Endothelial cell of umbilical vein (primary cell): ENCODE measurements around the gene CACNA2D3. TPM values are rescaled to one million over a fixed set of nuclear protein-coding genes. Genes with fewer than 3 reads are reported as not detected.

Experiments
- BruUV-seq: library from RNA; stranded (reverse); fragments of 400-500 nt; replicated peaks from 2 replicates; lab custom pipeline; 2021; lab: Mats Ljungman, UMichigan
- CTCF ChIA-PET: fragments of 300-600, 350-600 bp; sonication (Branson Sonifier 250); formaldehyde crosslinking; loops from one replicate; lab custom pipeline; 2021; ENCODE audit warnings: antibody characterized with exemption, inconsistent platforms; lab: Charles Lee
- POLR2A ChIA-PET: fragments of 300-600, 350-600 bp; sonication (Branson Sonifier 250); formaldehyde crosslinking; loops from one replicate; lab custom pipeline; 2021; ENCODE audit warnings: antibody characterized with exemption, inconsistent platforms; lab: Charles Lee
- DNase-seq: peaks from one replicate; pipeline ENCODE4 v3.0.0-alpha.2; 2011; ENCODE audit warnings: low read depth, low spot score
- FAIRE-seq: peaks from 2 replicates; lab custom pipeline; 2011; peaks lifted over from hg19 to GRCh38; lab: Jason Lieb, UNC
- H2AFZ ChIP-seq: 2 replicates; pipeline ENCODE4 v1.6.0; 2012; ENCODE audit warnings: low read depth, low read length, control low read depth, inconsistent platforms
- H3K27ac ChIP-seq: 2 replicates; pipeline ENCODE4 v1.5.1; 2011; ENCODE audit warnings: low read depth, mild to moderate bottlenecking, control low read depth, low read length, moderate library complexity; ENCODE audit not compliant: insufficient read depth
- H3K27me3 ChIP-seq, 2 experiments: 2 replicates each; pipeline versions ENCODE4 v1.6.0 to v1.6.1; 2011; ENCODE audit warnings: low read length in 2 of 2, mixed read lengths in 1 of 2; ENCODE audit not compliant: control insufficient read depth in 2 of 2, insufficient read depth in 2 of 2
- H3K36me3 ChIP-seq, 2 experiments: 2 replicates in 1 of 2; 3 replicates in 1 of 2; pipeline ENCODE4 v1.5.1; 2011; ENCODE audit warnings: low read length in 2 of 2, mild to moderate bottlenecking in 1 of 2, moderate library complexity in 1 of 2; ENCODE audit not compliant: control insufficient read depth in 2 of 2, insufficient read depth in 2 of 2; ENCODE audit errors: extremely low read depth in 1 of 2
- H3K4me1 ChIP-seq: 3 replicates; pipeline ENCODE4 v1.5.1; 2011; ENCODE audit warnings: mild to moderate bottlenecking, low read length; ENCODE audit not compliant: control insufficient read depth, insufficient read depth; ENCODE audit errors: extremely low read depth
- H3K4me2 ChIP-seq: 2 replicates; pipeline ENCODE4 v1.6.1; 2011; ENCODE audit warnings: low read length, control low read depth, mixed read lengths; ENCODE audit not compliant: insufficient read depth
- H3K4me3 ChIP-seq, 3 experiments: fragments of 200-600 bp in 1 of 3; sonication (generic), shearing (Covaris generic) in 1 of 3; replicated peaks in 1 of 3; 2 replicates each; pipeline ENCODE4 v1.5.1; 2011 to 2016; ENCODE audit warnings: control low read depth in 3 of 3, low read length in 3 of 3, mild to moderate bottlenecking in 2 of 3, inconsistent platforms in 1 of 3, low read depth in 1 of 3, moderate library complexity in 1 of 3; ENCODE audit not compliant: insufficient read depth in 1 of 3
- H3K79me2 ChIP-seq: 2 replicates; pipeline ENCODE4 v1.6.0; 2012; ENCODE audit warnings: low read length, inconsistent platforms; ENCODE audit not compliant: control insufficient read depth, insufficient read depth
- H3K9ac ChIP-seq: replicated peaks from 2 replicates; pipeline ENCODE3; 2011; ENCODE audit warnings: low read length, control low read depth; ENCODE audit not compliant: insufficient read depth; ENCODE audit errors: extremely low read depth
- H3K9me1 ChIP-seq: replicated peaks from 3 replicates; pipeline ENCODE4 v1.6.0; 2011; ENCODE audit warnings: mild to moderate bottlenecking, low read length; ENCODE audit not compliant: control insufficient read depth, insufficient read depth; ENCODE audit errors: extremely low read depth
- H3K9me3 ChIP-seq: replicated peaks from 2 replicates; pipeline ENCODE4 v1.5.1; 2012; ENCODE audit warnings: low read length, inconsistent platforms; ENCODE audit not compliant: control insufficient read depth, insufficient read depth
- H4K20me1 ChIP-seq: replicated peaks from 2 replicates; pipeline ENCODE3; 2011; ENCODE audit warnings: mild to moderate bottlenecking, low read length; ENCODE audit not compliant: control insufficient read depth, insufficient read depth; ENCODE audit errors: extremely low read depth
- EZH2 ChIP-seq: IDR thresholded peaks from 2 replicates; pipeline ENCODE4 v1.6.1; 2012; ENCODE audit warnings: borderline replicate concordance, low read depth, mild to moderate bottlenecking, moderate library complexity, low read length, inconsistent platforms; ENCODE audit not compliant: severe bottlenecking
- FOS ChIP-seq: IDR thresholded peaks from 2 replicates; pipeline ENCODE4 v1.6.1; 2011; ENCODE audit warnings: mild to moderate bottlenecking, low read length, moderate library complexity, borderline replicate concordance; ENCODE audit not compliant: insufficient read depth
- GATA2 ChIP-seq: IDR thresholded peaks from 2 replicates; pipeline ENCODE4 v1.7.0; 2011; ENCODE audit warnings: low read depth, mild to moderate bottlenecking, moderate library complexity, mixed read lengths, low read length; ENCODE audit not compliant: insufficient read length, insufficient read depth
- JUN ChIP-seq: IDR thresholded peaks from 2 replicates; pipeline ENCODE4 v1.6.1; 2011; ENCODE audit warnings: borderline replicate concordance, low read depth; ENCODE audit not compliant: insufficient read length, insufficient read depth
- MYC ChIP-seq: IDR thresholded peaks from one replicate; pipeline ENCODE4 v1.6.1; 2011; ENCODE audit warnings: mild to moderate bottlenecking, low read depth, low read length
- POLR2A ChIP-seq: IDR thresholded peaks from 2 replicates; pipeline ENCODE4 v1.6.1; 2012; ENCODE audit warnings: low read depth, mild to moderate bottlenecking, control low read depth, low read length
- POLR2AphosphoS5 ChIP-seq: IDR thresholded peaks from 2 replicates; pipeline ENCODE4 v1.6.1; 2012; ENCODE audit warnings: low read depth, mild to moderate bottlenecking, control low read depth, low read length, moderate library complexity; ENCODE audit not compliant: insufficient read depth
- dilution Hi-C: fragments of 300-500 bp; cut with MboI; formaldehyde crosslinking; loops from one replicate; pipeline ENCODE4 v1.15.0; 2019; ENCODE audit warnings: low sequenced_read_pairs; ENCODE audit not compliant: extremely low pct_ligation_motif_present
- intact Hi-C: fragments of 100-400 bp; cut with micrococcal nuclease; formaldehyde crosslinking; loops from one replicate; pipeline ENCODE4 v1.10.0; 2022
- polyA plus RNA-seq, 4 experiments: library from polyadenylated mRNA; depleted of rRNA in 3 of 4; stranded (reverse) in 3 of 4; unstranded in 1 of 4; fragments of >200 nt; gene quantifications; 2 replicates each; pipeline versions ENCODE4 v1.2.1 to v1.2.3, GENCODE V29; 2011 to 2012; ENCODE audit warnings: missing spikeins in 1 of 4
- total RNA-seq: library from RNA; stranded (reverse); gene quantifications from 2 replicates; pipeline ENCODE4 v1.2.3, GENCODE V29; 2021
- TF ChIP-seq, protein P1 (sequence below), 2 donors: IDR thresholded peaks; 1 replicate in 1 of 2; 2 replicates in 1 of 2; pipeline ENCODE4 v1.5.1; 2011; ENCODE audit warnings: low read length in 2 of 2, mild to moderate bottlenecking in 2 of 2, moderate library complexity in 2 of 2, control low read depth in 1 of 2, inconsistent platforms in 1 of 2, low read depth in 1 of 2; ENCODE audit not compliant: insufficient read depth in 1 of 2; ENCODE audit errors: extremely low read depth in 1 of 2
- TF ChIP-seq, protein P2 (sequence below): IDR thresholded peaks from 2 replicates; pipeline ENCODE4 v1.6.1; 2011; ENCODE audit not compliant: insufficient read depth, insufficient read length

CACNA2D3 gene
- total and polyA plus RNA-seq, 2 donors (not counting 3 experiments of a cell fraction or from before 2014, with no cell fraction given), result not detected

DNA sequence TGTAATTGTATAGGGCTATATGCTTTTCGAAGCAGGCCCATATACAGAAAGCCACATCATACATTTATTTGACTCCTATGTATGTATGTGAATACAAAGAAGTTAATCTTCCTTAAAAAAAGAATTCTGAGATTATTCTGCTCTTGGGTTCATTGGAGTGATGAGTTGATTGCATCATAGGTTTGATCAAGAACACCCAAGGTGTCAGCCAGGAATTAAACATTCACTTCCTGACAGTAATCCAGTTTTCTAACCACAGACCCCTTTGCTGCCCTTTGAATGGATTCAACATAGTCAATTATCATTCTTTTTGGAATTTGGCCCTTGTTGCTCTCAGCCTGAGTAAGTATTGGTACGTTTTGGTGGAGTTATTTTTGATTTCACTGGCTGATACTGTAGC lies 225.6 kb downstream of the CACNA2D3 start:
- CTCF ChIA-PET, result no interaction called here
- BruUV-seq, result no TSS peak
- no peak for FAIRE-seq
- no peak for TF ChIP-seq FOS
- TF ChIP-seq POLR2A, result no peak
- TF ChIP-seq, protein P1, sequence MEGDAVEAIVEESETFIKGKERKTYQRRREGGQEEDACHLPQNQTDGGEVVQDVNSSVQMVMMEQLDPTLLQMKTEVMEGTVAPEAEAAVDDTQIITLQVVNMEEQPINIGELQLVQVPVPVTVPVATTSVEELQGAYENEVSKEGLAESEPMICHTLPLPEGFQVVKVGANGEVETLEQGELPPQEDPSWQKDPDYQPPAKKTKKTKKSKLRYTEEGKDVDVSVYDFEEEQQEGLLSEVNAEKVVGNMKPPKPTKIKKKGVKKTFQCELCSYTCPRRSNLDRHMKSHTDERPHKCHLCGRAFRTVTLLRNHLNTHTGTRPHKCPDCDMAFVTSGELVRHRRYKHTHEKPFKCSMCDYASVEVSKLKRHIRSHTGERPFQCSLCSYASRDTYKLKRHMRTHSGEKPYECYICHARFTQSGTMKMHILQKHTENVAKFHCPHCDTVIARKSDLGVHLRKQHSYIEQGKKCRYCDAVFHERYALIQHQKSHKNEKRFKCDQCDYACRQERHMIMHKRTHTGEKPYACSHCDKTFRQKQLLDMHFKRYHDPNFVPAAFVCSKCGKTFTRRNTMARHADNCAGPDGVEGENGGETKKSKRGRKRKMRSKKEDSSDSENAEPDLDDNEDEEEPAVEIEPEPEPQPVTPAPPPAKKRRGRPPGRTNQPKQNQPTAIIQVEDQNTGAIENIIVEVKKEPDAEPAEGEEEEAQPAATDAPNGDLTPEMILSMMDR (IDR thresholded peaks at IDR 0.05; ENCODE audit: extremely low read depth in 1 of 2, insufficient read depth in 1 of 2, low read depth in 1 of 2, low read length in 2 of 2), result no peak
- TF ChIP-seq EZH2, result no peak
- no peak for TF ChIP-seq POLR2AphosphoS5
- no peak for DNase-seq
- Histone ChIP-seq H3K4me2 (no peak overlapping the region), H3K79me2 (no peaks in the 10 kb centered on the region), H4K20me1 (no peaks in the 10 kb centered on the region), H3K9me1 (no peaks in the 10 kb centered on the region), H3K36me3 (no peaks in the 10 kb centered on the region), H2AFZ (no peak overlapping the region), H3K9ac (no peak overlapping the region), H3K27me3 (no peaks in the 10 kb centered on the region), H3K4me3 (no peak overlapping the region), H3K27ac (no peak overlapping the region), H3K9me3 (peaks cover 2% of the 10 kb centered on the region), H3K4me1 (no peaks in the 10 kb centered on the region)
- intact Hi-C loops, result no loop called here
- POLR2A ChIA-PET, result no interaction called here
- dilution Hi-C loops, result no loop called here

DNA sequence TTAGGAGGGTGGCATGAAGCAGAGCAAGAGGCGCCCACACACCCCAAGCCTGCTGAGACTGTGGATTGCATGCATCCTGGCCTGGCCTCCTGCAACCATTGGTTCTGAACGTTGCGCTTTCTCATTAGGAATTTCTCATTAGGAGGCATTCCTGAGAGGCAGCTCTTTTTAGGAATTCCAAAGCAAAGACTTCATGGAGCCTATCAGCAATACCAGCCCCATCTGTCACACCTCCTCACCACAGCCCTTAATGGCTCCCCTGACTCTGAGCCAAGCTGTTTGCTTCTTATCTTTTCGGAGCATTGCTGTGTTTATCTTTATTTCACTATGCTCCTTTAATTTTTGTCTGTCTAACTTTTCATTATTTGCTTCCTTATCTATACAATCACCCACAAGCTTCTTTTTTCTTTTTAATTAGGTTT lies 226.9 kb downstream of the CACNA2D3 start:
- Histone ChIP-seq H3K4me1 (no peaks in the 10 kb centered on the region), H3K36me3 (no peaks in the 10 kb centered on the region), H2AFZ (no peak overlapping the region), H3K4me3 (no peak overlapping the region), H3K27ac (no peak overlapping the region), H3K4me2 (no peak overlapping the region), H3K27me3 (no peaks in the 10 kb centered on the region), H3K79me2 (no peaks in the 10 kb centered on the region), H3K9ac (no peak overlapping the region), H4K20me1 (no peaks in the 10 kb centered on the region), H3K9me1 (no peaks in the 10 kb centered on the region), H3K9me3 (peaks cover 2% of the 10 kb centered on the region)
- ChIA-PET CTCF (no interaction called here), POLR2A (no interaction called here)
- no peak for TF ChIP-seq JUN
- TF ChIP-seq POLR2A, result no peak
- TF ChIP-seq, protein P1 (IDR thresholded peaks at IDR 0.05; ENCODE audit: extremely low read depth in 1 of 2, insufficient read depth in 1 of 2, low read depth in 1 of 2, low read length in 2 of 2), result no peak
- TF ChIP-seq POLR2AphosphoS5, result no peak
- TF ChIP-seq EZH2, result no peak
- TF ChIP-seq FOS, result no peak
- no peak for TF ChIP-seq GATA2
- TF ChIP-seq, protein P2, sequence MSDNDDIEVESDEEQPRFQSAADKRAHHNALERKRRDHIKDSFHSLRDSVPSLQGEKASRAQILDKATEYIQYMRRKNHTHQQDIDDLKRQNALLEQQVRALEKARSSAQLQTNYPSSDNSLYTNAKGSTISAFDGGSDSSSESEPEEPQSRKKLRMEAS, result no peak
- TF ChIP-seq MYC, result no peak
- DNase-seq (no peak), FAIRE-seq (no peak)
- no TSS peak for BruUV-seq
- dilution Hi-C loops, result no loop called here
- intact Hi-C loops, result no loop called here
